ENCODE measurements around the gene EDIL3. TPM values are rescaled to one million over a fixed set of nuclear protein-coding genes. Genes with fewer than 3 reads are reported as not detected.
"Not testable (repeated sequence)": the region's sequence is repeated elsewhere in the genome, so short reads cannot be mapped to it uniquely, and the experiment has no call there.

EDIL3 gene
- total and polyA plus RNA-seq, 4 experiments from 2014 or later, result not detected

DNA sequence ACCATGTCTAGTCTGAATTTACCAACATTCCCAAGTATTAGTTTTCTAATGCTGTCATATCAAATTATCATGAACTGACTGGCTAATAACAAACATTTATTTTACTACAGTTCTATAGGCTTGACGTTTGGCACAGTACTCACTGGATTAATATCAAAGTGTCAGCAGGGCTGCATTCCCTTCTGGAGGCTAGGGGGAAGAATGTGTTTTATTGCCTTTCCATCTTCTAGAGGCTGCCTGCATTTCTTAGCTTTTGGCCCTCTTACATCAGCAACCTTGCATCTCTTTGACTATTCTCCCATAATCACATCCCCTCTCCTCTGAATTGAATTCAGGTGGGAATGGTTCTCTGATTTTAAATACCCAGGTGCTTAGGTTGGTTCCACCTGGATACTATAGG, 84.7 kb downstream of the EDIL3 start:
- intact Hi-C loops (cut with micrococcal nuclease), result no loop called here
- ChIA-PET CTCF (ENCODE audit: partially characterized antibody) (no interaction called here), POLR2A (ENCODE audit: partially characterized antibody) (no interaction called here)
- Histone ChIP-seq H3K4me1 (ENCODE audit: insufficient read depth, low read length) (no peaks in the 10 kb centered on the region), H3K4me3 (ENCODE audit: low read length in 2 of 2) (no peak overlapping the region), H3K9me3 (ENCODE audit: control insufficient read depth in 1 of 2, low read length in 2 of 2) (no peaks in the 10 kb centered on the region), H3K27me3 (ENCODE audit: insufficient read depth, low read length) (no peaks in the 10 kb centered on the region), H3K36me3 (ENCODE audit: insufficient read depth, low read length) (no peaks in the 10 kb centered on the region), H3K27ac (ENCODE audit: low read depth, low read length) (no peak overlapping the region)
- Mint-ChIP-seq H3K27me3 (no peaks in the 10 kb centered on the region), H3K36me3 (no peaks in the 10 kb centered on the region), H3K27ac (no peak overlapping the region), H3K4me1 (no peaks in the 10 kb centered on the region), H3K9me3 (peaks cover 0 to 6% (median under 1%) of the 10 kb centered on the region in 8 donors), H3K4me3 (no peak overlapping the region)
- DNase-seq, result no peak

DNA sequence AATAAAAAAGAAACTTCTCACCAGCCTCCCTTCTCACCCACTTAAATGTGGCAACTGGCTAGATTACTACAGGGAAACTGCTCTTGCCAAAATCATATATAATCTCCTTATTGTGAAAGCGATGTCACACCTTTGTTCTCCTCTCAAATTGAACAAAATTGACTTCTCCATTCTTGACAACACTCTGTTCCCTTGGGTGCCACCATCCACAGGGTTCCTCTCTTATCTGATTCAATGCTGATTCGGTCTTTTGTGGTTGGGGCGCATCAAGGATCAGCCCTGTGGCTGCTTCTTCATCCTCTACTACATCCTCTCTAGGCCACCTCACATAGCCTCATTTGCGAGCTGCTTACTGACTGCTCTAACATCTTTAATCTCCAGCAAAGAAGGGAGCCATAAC, 86.1 kb downstream of the EDIL3 start:
- Mint-ChIP-seq H3K4me3 (no peak overlapping the region), H3K27me3 (no peaks in the 10 kb centered on the region), H3K36me3 (no peaks in the 10 kb centered on the region), H3K27ac (no peak overlapping the region), H3K9me3 (peaks cover 0 to 6% (median under 1%) of the 10 kb centered on the region in 8 donors), H3K4me1 (no peaks in the 10 kb centered on the region)
- intact Hi-C loops (cut with micrococcal nuclease), result no loop called here
- no peak overlapping the region for H3K4me3 ChIP-seq (ENCODE audit: low read length in 2 of 2)
- ChIA-PET CTCF (ENCODE audit: partially characterized antibody) (no interaction called here), POLR2A (ENCODE audit: partially characterized antibody) (no interaction called here)
- no peaks in the 10 kb centered on the region for H3K9me3 ChIP-seq (ENCODE audit: control insufficient read depth in 1 of 2, low read length in 2 of 2)
- H3K27ac ChIP-seq (ENCODE audit: low read depth, low read length), result no peak overlapping the region
- H3K36me3 ChIP-seq (ENCODE audit: insufficient read depth, low read length), result no peaks in the 10 kb centered on the region
- no peaks in the 10 kb centered on the region for H3K4me1 ChIP-seq (ENCODE audit: insufficient read depth, low read length)
- no peaks in the 10 kb centered on the region for H3K27me3 ChIP-seq (ENCODE audit: insufficient read depth, low read length)
- DNase-seq, result no peak

DNA sequence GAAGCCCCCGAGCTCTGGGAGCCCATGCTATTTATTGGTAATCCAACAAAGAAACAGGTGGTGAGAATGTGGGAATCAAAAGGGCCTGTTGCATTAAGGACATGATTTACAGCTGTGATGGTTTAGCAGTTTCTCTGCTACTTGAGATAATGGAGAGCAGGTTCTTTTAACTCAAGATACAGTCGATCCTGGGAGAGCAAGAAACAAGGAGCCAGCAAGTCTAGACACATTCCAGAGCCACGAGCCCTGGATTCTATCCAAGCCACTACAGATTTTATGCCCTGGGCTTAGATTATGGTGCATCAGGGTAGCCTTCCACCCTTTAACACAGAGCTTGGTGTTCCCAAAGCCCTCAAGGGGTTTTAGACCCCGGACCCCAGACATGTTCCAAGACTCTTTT, 87.0 kb downstream of the EDIL3 start:
- H3K9me3 ChIP-seq (ENCODE audit: control insufficient read depth in 1 of 2, low read length in 2 of 2); POLR2A ChIA-PET (ENCODE audit: partially characterized antibody); H3K27me3 Mint-ChIP-seq; H3K4me1 ChIP-seq (ENCODE audit: insufficient read depth, low read length); H3K4me3 ChIP-seq (ENCODE audit: low read length in 2 of 2); H3K4me3 Mint-ChIP-seq; H3K27ac ChIP-seq (ENCODE audit: low read depth, low read length); H3K36me3 Mint-ChIP-seq; H3K36me3 ChIP-seq (ENCODE audit: insufficient read depth, low read length); H3K27me3 ChIP-seq (ENCODE audit: insufficient read depth, low read length); intact Hi-C loops (cut with micrococcal nuclease); H3K4me1 Mint-ChIP-seq; DNase-seq; H3K27ac Mint-ChIP-seq; CTCF ChIA-PET (ENCODE audit: partially characterized antibody); H3K9me3 Mint-ChIP-seq: not testable (repeated sequence)

DNA sequence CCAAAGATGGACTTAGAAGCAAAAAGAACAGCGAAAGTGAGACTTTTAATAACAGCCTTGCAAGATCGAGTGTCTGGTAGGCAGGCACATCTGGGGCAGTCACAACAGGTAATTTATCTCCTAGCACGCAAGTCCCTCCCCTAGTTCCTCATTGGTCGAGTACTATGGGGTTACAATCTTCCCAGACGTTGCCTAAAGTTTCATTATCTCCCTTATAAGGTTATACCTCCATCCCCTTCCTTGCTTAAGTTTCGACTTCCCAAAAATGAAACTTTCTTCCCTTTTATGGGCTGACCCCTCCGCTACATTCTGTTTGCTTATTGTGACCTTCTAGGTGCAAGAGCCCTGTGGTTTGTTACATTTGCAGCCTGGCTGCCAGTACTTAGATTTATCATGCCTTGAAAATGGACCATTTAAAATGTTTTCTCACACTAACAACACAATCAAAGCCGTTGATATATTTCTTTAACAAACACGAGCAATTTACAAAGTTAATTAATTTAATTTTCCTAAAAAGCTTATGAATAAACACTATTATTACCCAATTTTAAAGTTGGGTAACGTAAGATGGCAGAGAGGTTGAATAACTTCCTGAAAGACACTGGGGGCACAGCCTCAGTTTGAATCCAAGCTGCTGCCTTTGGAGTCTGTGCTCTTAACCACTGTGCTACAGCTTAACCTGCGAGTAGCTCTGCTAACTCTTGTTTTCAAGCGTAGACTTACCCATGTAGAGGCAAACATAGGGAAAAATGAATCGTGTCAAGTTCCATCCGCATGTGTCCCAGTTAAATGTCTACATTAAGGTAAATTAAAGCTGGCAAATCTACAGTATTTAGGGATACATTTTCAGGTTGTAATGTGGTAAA, 91.7 kb downstream of the EDIL3 start:
- Histone ChIP-seq H3K27ac (ENCODE audit: low read depth, low read length) (no peak overlapping the region), H3K36me3 (ENCODE audit: insufficient read depth, low read length) (no peaks in the 10 kb centered on the region), H3K4me3 (ENCODE audit: low read length in 2 of 2) (no peak overlapping the region), H3K27me3 (ENCODE audit: insufficient read depth, low read length) (no peaks in the 10 kb centered on the region), H3K9me3 (ENCODE audit: control insufficient read depth in 1 of 2, low read length in 2 of 2) (no peaks in the 10 kb centered on the region), H3K4me1 (ENCODE audit: insufficient read depth, low read length) (no peaks in the 10 kb centered on the region)
- no peak for DNase-seq
- intact Hi-C loops (cut with micrococcal nuclease), result no loop called here
- ChIA-PET POLR2A (ENCODE audit: partially characterized antibody) (no interaction called here), CTCF (ENCODE audit: partially characterized antibody) (no interaction called here)
- no peak overlapping the region for H3K27ac Mint-ChIP-seq
- H3K4me1 Mint-ChIP-seq, result peaks cover 0 to 2% (median 0%) of the 10 kb centered on the region in 4 donors
- no peaks in the 10 kb centered on the region for H3K36me3 Mint-ChIP-seq
- H3K4me3 Mint-ChIP-seq, result no peak overlapping the region
- no peaks in the 10 kb centered on the region for H3K27me3 Mint-ChIP-seq
- peaks cover 0 to 5% (median 3%) of the 10 kb centered on the region in 8 donors for H3K9me3 Mint-ChIP-seq

DNA sequence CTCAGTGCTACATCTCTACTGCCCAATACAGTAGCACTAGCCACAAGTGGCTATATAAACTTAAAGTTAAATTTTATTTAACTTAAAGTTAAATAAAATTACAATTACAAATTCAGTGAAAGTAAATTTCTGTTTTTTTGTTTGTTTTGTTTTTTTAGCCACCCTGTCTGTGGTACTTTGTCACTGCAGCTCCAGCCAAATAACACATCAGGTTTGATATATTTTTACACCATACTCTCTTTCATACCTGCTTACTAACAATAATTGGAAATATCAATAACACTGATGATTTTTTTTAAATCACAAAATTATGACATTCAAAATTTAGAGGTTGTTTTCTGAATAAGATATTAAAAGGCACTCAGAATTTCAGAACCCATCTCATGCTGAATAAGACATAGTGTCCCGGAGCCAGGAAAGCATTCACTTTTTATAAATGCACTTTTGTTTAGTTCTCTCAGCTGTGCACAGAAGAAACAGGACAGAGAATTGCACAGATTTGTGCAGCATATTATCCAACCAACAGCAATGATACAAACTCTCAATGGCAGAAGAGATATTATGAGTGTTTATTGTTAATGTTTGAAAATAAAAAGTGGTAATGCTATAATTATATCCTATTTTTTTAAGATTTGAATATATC, 92.6 kb downstream of the EDIL3 start:
- no peaks in the 10 kb centered on the region for H3K4me1 ChIP-seq (ENCODE audit: insufficient read depth, low read length)
- peaks cover 0 to 2% (median 0%) of the 10 kb centered on the region in 4 donors for H3K4me1 Mint-ChIP-seq
- H3K36me3 ChIP-seq (ENCODE audit: insufficient read depth, low read length), result no peaks in the 10 kb centered on the region
- no peaks in the 10 kb centered on the region for H3K27me3 Mint-ChIP-seq
- no peak overlapping the region for H3K27ac Mint-ChIP-seq
- no peaks in the 10 kb centered on the region for H3K9me3 ChIP-seq (ENCODE audit: control insufficient read depth in 1 of 2, low read length in 2 of 2)
- H3K4me3 ChIP-seq (ENCODE audit: low read length in 2 of 2), result no peak overlapping the region
- no peaks in the 10 kb centered on the region for H3K36me3 Mint-ChIP-seq
- H3K27ac ChIP-seq (ENCODE audit: low read depth, low read length), result no peak overlapping the region
- peaks cover 0 to 5% (median 1%) of the 10 kb centered on the region in 8 donors for H3K9me3 Mint-ChIP-seq
- no peak for DNase-seq
- intact Hi-C loops (cut with micrococcal nuclease), result no loop called here
- H3K27me3 ChIP-seq (ENCODE audit: insufficient read depth, low read length), result no peaks in the 10 kb centered on the region
- POLR2A ChIA-PET (ENCODE audit: partially characterized antibody), result no interaction called here
- no peak overlapping the region for H3K4me3 Mint-ChIP-seq
- CTCF ChIA-PET (ENCODE audit: partially characterized antibody), result no interaction called here

DNA sequence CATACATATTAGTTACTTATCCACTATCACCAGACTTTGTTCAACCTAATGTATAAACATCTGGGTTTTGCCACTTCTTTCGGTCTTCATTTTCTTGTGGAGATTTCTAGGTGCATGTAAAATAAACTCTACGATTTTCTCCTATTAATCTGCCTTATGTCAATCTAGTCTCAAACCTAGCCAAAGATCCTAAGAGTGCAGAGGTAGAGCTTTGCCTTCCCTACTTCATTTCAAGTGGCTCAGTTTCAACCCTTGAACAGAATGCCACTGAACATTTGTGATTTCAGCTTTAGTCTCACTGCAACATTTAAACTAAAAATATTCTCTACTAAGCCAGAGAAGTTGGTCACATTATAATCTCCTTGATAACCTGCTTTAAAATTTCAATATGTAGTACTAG, 94.0 kb downstream of the EDIL3 start:
- Mint-ChIP-seq H3K4me1 (peaks cover 0 to 2% (median 0%) of the 10 kb centered on the region in 4 donors), H3K9me3 (peaks cover 0 to 5% (median 1%) of the 10 kb centered on the region in 8 donors), H3K4me3 (no peak overlapping the region), H3K27me3 (no peaks in the 10 kb centered on the region), H3K36me3 (no peaks in the 10 kb centered on the region), H3K27ac (no peak overlapping the region)
- no peak overlapping the region for H3K27ac ChIP-seq (ENCODE audit: low read depth, low read length)
- H3K4me3 ChIP-seq (ENCODE audit: low read length in 2 of 2), result no peak overlapping the region
- ChIA-PET CTCF (ENCODE audit: partially characterized antibody) (no interaction called here), POLR2A (ENCODE audit: partially characterized antibody) (no interaction called here)
- no peaks in the 10 kb centered on the region for H3K4me1 ChIP-seq (ENCODE audit: insufficient read depth, low read length)
- no peak for DNase-seq
- H3K27me3 ChIP-seq (ENCODE audit: insufficient read depth, low read length), result no peaks in the 10 kb centered on the region
- intact Hi-C loops (cut with micrococcal nuclease), result no loop called here
- H3K9me3 ChIP-seq (ENCODE audit: control insufficient read depth in 1 of 2, low read length in 2 of 2), result no peaks in the 10 kb centered on the region
- no peaks in the 10 kb centered on the region for H3K36me3 ChIP-seq (ENCODE audit: insufficient read depth, low read length)

DNA sequence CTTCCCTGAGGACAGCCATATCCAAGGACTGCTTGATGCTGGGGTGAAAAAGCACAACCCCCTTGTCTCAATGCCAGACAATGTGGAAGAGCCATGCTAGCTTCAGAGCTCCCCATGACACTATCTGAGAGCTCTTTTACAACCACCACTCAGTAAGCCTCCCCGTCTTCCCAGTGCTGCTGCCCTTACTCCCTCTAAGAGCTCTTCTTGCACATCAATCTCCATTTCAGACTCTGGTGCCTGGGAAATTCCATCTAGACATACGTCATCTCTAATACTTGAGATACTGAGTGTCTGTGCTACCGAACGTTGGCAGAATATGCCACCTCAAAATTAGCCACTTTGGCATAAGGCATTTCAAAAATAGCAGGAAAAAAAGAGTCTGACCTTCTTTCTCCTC, 94.5 kb downstream of the EDIL3 start:
- Histone ChIP-seq H3K4me1 (ENCODE audit: insufficient read depth, low read length) (no peaks in the 10 kb centered on the region), H3K4me3 (ENCODE audit: low read length in 2 of 2) (no peak overlapping the region), H3K27me3 (ENCODE audit: insufficient read depth, low read length) (no peaks in the 10 kb centered on the region), H3K27ac (ENCODE audit: low read depth, low read length) (no peak overlapping the region), H3K36me3 (ENCODE audit: insufficient read depth, low read length) (no peaks in the 10 kb centered on the region), H3K9me3 (ENCODE audit: control insufficient read depth in 1 of 2, low read length in 2 of 2) (no peaks in the 10 kb centered on the region)
- H3K36me3 Mint-ChIP-seq, result no peaks in the 10 kb centered on the region
- H3K27ac Mint-ChIP-seq, result no peak overlapping the region
- no peak for DNase-seq
- ChIA-PET POLR2A (ENCODE audit: partially characterized antibody) (no interaction called here), CTCF (ENCODE audit: partially characterized antibody) (no interaction called here)
- peaks cover 0 to 5% (median 1%) of the 10 kb centered on the region in 8 donors for H3K9me3 Mint-ChIP-seq
- H3K4me3 Mint-ChIP-seq, result no peak overlapping the region
- H3K27me3 Mint-ChIP-seq, result no peaks in the 10 kb centered on the region
- H3K4me1 Mint-ChIP-seq, result peaks cover 0 to 2% (median 0%) of the 10 kb centered on the region in 4 donors
- intact Hi-C loops (cut with micrococcal nuclease), result no loop called here

All from CD4-positive, alpha-beta memory T cell (primary cell).